ENCODE results near the gene KIF12.

The KIF12 gene

DNA sequence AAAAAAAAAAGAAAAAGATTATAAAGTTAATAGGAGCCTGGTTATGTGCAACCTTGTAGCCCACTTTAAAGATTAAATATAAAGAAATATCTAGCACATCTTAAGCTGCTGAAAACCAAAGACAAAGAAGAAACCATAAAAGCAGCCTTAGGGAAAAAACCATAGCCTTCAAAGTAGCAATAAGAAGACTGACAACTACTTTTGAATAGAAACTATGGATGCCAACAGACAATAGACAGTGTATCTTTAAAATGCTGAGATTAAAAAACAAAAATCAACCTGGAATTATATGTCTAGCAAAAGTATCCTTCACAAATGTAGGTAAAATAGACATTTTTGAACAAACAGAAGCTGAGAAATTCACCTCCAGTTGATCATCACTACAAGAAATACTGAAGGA lies 3.4 kb upstream of the KIF12 start:
- no peak for DNase-seq

DNA sequence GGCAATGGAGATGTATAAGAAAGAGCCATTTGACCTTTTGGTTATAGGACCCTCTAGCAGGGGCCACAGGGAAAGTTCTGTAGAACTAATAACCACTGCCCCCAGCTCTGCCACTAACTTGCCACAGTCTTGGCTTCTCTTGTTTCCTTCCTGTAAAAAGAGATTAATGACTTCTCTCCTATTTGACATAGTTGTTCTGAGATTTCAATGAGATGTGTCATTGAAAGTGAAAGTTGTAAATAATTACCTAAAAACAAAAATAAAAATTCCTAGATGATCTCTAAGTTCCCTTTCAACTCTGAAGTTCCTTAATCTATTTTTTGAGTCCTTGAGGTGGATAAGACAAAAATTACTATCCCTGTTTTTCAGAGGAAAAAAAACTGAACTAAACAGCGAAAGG lies 1.4 kb upstream of the KIF12 start:
- no peak for DNase-seq

DNA sequence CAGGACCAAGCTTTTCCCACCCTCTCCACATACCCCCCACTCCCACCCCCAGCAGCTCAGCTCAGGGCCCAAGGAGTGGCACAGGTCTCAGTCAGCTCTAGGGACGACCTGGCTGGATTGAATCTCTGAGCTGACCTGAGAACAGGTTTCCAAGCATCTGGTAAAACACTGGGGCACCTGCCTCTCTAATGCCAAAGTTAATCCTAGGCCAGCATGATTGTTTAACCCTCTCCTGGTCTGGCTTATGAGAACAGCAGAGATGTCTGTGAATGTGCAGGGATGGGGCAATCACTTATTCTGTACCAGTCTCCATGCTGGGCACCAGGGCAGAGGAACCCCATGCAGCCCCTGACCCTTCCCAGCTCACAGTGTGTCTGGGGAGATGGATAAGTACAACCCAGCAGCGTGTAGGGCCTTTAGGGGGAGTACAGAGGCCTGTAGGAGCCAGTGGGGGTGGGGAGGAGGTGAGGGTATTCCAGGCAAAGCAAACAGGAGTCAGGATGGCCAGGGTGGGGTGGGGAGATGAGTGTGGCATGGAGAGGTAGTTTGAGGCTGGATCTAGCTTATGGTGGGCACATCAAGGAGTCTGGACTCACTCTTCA lies 678 bp upstream of the KIF12 start:
- no peak for DNase-seq

DNA sequence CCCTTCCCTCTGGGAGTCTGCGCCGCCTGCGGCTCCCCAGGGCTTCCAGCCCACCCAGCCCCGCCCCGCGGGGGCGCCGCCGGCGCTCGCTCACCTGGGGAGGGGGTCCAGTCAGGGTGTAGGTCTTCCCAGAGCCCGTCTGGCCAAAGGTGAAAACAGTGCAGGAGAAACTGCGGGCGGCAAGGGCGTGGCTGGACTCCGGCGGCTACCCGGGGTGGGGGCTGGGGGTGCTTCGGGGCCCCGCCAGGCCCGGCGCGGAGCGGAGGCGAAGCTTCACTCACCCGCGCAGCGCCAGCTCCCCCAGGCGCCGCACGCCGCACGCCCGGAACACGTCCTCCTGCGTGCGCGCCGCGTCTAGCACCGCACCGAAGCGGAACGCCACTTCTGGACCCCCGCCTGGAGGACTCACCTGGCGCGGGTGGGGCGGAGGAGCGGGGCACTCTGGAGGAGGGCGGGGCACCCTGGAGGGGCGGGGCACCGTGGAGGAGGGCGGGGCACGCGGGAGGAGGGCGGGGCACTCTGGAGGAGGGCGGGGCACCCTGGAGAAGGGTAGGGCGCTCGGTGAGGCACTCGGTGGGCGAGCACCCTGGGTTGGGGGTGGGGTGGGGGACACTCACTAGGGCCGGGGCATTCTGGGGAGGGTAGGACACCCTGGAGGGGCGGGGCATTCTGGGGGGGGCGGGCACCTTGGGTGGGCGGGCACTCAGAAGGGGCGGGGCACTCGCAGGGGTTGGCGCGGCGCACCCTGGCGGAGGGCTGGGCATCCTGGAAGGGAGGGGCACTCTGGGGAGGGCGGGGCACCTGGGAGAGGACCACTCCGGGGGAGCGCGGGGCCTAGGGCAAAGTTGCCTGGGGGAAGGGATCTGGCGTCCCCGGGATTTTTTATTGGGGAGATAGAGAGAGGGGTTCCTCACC lies 814 bp downstream of the KIF12 start:
- DNase-seq: peak; percentile 70

DNA sequence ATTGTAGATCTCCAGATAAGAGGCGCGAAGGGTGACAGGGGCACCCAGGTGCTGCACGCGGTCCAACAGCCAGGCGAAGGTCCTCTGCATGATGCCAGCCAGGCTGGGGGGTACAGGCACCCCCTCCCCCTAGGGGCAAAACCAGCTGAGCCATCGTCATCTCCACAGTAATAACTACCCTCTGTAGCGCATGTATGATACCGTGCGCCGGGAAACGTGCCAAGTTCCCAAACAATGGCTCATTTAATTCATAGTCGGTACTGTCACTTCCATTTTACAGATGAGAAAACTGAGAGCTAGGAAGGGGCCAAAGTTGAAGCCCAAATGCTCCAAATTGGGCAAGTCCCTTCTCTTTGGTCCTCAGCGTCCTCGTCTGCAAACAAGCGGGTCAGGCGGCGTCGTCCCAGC lies 1.5 kb downstream of the KIF12 start:
- no peak for DNase-seq

DNA sequence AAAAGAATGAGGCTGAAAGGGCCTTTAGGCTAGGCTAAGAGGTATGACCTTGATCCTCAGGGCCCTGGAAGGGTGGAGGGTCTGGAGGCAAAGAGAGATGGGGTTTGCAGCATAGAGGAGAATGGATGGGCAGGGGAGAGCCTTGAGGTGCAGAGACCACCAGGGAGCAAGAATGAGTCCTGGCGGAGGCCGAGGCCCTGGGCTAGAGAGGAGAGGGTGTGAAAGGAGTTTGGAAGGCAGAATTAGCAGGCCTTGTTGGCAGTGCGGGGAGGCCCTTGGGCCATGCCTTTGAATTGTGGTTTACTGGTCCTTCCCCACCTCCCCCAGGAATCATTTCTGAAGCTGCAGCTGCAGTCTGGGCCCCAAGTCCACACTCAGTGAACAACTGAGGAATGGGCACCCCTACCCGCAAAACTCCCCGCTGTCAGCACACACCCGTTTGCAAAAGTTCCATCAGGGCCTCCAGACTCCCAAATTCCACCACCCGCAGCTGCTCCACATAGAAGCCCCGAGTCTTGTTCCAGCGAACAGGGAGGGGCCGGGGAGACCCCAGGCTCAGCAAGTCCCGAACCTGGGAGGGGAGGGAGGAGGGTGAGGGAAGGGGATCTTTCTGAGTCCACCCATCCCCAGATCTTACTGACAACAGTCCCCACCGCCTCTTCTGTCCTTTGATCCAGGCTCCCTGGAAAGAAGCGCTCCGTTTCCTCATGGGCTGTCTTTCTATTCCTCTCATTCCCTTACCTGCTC lies 2.1 kb downstream of the KIF12 start:
- no peak for DNase-seq

DNA sequence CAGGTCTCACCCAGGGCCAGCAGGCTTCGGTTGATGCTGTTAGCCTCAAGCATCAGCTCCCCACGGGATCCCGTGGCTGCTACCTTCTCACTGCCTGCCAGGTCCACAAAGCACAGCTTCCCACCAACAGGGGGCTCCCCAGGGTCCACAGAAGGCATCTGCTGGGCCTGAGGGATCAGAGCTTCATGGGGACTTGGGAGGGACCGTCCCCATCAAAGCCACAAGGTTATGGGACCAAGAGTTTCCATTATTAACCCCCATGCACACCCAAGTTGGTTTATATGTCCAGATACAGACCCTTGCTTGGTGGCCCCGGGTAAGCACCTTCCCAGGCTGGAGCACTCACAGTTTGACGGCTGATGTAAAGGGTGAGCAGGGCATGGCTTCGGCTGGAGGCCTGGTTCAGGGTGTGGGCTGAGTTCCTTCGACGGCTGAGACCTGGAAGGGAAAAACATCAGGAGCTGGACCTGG lies 3.0 kb downstream of the KIF12 start:
- DNase-seq: no peak

DNA sequence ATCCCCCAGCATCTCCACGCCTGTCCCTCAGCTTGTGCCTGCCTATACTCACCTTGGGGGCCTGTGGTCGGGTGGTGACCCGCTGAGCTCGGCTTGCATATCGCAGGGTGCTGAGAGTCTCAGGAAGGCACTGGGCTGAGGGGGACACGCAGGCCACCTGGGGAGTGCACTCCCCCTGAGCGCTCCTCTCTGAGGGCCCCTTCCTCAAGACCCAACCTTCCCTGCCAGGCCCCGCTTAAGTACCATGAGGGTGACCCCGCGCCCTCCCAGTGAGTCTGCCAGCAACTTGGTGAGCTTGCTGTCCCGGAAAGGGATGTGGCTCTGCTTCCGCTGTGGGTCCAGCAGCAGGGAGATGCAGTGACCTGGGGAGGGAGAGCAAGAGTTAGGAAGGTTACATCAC lies 4.1 kb downstream of the KIF12 start:
- DNase-seq: no peak

DNA sequence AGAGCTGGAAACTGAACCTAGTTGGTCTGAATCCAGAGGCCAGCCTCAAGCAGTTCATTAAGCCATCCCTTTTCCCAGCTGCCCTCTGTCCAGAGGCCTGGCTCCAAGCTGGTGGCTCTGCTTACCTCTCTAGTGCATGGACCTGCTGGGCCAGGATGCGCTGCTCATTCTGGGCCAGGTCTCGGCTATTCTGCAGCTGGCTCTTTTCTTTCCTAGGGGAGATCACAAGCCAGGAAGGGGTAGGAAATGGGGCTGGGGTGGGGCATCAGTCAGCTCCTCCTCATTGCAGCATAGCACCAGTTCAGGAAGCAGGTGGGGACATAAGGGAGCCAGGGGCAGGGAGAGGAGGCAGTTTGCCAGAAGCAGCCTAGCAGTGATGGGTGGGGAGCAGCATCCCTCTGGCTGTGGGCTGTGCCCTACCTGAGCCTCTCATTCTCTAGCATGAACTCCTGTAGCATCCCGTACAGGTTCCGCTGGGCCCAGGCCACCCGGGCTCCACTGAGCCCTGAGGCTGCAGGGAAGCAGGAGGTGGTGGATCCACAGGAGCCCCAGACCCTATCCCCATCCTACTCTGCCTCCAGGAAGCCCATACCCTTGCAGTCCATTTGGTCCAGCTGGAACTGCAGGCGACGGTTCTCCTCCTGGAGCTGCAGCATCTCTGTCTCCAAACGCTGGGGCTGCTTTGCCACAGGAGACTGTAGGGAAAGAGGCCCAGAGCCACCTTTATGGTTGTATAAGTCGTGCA lies 5.2 kb downstream of the KIF12 start:
- DNase-seq: no peak

DNA sequence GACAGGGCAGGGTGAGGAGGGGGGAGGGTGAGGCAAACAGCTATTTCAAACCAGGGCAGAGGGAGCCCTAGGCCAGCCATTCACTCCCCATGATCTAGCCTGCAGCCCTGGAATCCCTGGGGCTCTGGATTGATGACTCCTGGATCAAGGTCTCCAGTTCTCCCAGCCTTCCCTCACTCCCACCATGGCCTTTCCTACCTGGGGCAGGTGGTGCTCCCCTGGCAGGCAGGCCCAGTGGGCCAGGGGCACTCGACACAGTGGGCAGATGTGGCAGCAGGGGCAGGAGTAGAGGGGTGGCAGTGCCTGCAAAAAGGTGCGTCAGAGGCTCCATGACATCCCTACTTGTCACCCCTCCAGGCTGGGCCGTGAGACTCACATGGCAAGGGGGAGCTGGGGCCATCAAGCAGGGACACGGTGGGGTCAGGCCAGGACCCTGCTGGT lies 6.0 kb downstream of the KIF12 start:
- DNase-seq: no peak

DNA sequence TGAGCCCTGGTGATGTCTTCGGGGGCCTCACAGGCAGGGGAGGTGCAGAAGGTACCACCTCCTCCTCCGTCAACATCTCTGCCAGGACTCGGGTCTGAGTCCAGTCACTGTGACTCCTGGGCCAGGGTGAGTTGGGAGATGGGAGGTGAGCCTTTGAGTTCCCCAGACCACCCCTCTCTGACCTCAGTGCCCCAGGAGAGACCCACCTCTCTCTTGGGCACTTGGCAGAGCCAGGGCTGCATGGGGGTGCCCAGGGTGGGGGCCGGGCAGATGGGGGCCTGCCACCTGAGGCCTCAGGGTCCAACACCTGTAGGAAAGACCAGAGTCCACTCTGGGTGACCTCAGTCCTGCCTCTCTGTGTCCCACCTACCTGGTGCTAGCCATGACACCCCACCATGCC lies 6.8 kb downstream of the KIF12 start:
- no peak for DNase-seq

DNA sequence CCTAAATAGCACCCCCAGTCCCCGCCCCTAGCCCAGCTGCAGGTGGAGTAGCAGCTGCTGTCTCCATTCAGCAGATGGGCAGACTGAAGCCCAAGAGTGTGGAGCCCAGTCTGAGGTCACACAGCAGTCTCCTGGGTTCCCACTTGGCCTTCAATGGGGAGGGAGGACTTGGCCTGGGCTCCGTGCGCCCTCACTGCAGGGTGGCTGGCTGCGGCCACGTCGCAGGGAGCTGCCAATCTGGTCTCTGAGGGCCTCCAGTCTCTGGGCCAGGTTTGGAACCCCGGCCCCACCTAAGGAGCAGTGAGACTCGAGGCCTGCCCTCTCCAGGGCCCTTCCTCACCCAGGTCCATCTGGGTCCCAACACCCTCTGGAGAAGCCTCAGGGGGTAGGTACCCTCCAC lies 7.4 kb downstream of the KIF12 start:
- no peak for DNase-seq

DNA sequence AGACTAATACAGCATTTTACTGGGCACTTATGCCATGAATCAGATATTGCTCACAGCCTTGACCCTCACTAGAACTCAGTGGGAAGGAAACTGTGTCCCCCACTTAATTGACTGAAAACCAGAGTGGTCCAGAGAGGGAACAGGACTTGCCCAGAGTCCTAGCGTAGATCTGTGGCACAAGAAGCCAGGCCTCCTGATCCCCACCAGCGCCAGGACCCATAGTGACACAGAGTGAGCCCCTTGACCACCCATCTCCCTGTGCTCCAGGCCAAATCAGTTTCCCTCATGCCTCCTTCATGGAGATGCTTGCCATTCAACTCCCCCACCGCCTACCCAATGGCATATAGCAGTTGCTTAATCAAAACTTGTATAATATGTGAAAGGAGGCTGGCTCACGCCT lies 8.3 kb downstream of the KIF12 start:
- DNase-seq: no peak

DNA sequence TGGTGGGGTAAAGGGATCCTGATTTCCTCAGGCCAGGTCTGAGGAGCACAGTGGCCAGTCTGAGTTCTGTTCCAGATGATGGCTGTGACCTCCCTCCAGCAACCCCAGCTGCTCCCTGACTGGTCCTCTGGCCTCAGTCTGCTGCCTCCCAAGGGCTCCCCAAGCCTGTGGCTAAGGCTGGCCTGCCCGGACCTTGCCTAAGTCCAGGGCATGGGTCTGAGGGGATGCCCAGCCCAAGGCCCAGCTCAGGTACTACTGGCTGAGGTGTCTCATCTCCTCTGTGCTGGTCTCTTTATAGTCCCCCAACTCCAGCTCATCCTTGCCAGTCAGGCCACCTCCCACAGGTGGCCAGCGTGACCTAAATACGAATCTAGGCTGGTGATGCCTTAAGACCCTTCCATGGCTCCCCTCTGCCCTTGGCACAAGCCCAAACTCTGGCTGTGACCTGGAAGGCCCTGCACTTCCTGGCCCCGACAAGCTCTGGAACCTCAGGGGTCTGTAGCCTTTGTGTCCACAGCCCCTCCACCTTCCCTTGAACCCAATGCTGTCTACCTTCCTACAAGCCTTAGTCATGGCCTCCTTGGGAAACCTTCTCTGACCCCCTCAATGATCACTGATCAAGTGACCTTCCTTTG lies 9.8 kb downstream of the KIF12 start:
- no peak for DNase-seq

DNA sequence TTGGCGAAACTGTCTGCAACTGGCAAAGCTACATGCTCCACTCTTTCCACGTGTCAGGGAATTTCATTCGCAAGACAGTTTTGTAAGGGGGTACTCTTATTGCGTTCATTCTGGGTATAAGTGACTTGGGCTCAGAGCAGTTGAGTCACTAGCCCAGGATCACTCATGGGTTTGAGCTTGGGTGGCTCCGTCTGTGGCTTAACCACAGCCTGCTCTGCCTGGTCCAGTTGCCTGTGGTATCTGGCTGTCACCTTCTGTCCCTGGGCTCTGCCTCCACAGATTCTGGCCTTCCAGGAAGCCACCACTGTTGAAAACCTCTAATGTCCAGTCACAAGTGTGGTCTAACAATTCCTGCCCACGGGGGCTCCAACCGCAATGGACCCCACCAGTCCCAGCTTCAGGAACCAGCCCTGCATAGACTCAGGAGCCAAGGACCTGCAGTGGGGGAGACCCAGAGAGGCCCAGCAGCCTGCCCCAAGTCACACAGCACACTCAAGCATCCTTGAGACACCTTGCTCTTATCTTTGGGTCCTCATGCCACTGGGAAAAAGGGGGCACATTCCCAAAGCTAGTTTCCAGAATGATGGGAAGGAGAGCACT lies 10.4 kb downstream of the KIF12 start:
- no peak for DNase-seq

DNA sequence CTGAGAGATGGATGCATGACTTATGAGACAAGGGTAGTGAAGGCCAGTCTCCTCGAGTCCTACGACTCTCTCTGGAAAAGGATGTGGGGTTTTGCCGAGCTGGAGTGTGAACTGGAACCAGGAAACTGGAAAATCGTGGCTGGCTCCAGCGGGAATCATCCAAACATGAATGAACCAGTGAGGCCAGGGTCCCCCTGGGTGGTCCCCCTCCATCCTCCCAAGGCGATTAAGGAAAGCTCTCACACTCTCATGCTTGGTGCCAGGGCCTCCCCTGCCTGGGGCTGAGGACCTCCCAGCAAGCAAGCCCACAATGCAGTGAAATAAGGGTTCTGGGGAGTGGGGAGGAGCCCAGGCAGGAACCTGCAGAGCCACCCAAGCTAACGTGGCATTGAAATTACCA lies 11.4 kb downstream of the KIF12 start:
- no peak for DNase-seq

DNA sequence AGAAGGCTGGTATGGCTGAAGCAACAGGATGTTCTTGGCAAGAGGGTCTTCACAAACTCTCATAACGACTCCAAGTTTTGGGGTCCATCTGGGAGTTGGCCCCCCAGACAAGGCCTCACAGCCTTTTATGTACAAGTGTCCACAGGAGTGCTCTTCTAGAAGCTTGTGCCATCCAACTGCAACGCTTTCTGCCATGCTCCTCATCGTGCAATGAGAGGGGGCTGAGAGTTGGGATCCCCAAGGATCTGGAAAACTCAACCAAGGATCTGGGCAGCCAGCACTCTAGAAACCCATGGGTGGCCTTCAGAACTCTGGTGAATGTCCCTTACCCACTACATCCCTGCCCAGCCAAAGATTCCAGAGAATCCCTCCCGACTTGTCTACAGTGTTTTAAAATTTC lies 12.5 kb downstream of the KIF12 start:
- DNase-seq: no peak

DNA sequence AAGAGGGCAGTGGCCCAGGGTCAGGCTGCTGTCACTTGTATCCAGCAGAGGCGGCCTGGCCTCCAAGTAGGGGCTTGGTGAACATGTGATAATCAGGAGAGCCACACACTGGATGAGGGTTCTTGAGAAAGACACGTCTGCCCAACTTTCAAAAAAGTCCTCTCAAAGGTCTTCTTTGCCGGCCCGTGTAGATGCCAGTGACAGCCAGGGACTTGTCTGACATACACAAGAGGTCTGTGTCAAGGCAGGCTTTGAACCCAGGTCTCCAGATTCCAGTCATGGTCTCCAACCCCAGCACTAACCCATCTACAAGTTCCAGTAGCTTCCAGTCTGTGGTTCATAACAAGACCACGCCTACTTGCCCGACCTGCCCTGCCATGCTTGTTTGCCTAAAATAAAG lies 13.1 kb downstream of the KIF12 start:
- no peak for DNase-seq

DNA sequence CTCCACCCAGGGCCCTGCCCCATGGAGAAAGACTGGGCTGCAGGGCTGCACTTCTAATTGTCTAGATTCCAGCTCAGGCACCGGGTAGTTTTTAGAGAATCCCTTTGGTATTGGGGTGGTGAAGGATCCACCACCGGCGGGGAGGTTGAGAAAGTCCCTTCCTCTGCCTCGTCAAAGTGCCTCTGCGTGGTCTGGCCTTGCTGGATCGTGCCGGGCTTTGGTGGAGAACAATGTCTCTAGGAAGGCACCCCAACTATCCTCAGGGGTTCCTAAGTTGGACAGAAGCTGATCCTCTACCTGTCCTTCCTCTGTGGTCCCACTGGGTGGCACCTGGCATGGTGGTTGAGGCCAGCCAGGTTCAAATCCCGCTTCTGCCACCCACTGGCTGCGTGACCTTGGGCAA lies 13.7 kb downstream of the KIF12 start:
- no peak for DNase-seq

DNA sequence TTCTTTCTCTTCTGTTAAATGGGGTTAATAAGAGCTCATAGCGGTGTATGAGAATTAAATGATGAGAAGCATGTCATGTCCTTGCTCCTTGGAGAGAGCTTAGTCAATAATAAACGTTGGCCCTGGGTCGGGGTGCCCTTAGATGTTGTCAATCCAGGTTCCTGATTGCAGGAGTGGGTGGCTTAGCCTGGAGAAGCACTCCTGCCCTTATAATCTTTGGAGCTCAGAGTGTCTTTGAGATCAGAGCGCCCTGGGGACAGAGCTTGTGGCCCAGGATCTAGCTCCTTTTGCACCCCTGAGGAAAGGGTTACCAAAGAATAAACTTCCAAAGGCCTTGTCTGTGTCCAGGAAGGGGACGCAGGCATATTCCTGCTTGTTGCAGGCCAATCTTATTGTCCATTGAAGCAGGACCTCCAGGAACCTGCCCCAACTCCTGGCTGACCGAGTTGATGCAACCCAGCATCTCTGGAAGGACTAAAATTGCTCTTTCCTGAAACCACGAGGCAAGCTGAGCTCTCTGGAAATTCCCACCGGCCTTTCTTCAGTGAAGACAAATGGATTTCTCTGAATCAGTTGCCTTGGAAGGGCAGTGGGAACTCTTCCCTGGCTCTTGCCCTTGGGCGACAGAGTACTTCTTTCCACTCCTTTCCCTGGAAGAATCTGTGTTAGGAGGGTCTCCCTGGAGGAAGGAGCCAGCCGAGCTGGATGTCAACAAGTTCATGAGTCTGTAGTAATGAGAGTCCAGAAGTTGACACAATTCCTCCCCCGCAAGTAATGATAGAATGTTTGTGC lies 14.6 kb downstream of the KIF12 start:
- DNase-seq: no peak

DNA sequence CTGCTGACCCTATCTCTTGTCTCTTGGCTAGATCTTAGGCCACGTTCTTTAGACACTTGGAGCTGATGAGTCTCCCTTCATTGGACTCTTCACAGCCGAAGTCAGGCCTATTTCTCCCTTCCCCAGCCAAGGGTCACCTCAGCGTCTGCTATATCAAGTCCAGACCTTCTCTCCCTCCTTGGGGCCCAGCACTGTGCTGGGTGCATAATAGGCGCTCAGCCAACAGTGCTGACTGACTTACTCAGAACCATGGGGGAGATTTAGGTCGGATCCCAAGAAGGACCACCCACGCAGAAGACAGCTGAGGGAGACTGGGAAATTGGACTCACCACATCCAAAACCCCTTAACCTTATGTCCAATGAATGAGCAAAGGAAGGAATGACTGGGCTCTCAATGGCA lies 15.4 kb downstream of the KIF12 start:
- no peak for DNase-seq

All from NCI-H526 treated with DMSO at 0.1 percent for 48 hours (cell line).